ENCODE data around the gene DPP6. TPM values are rescaled to one million over a fixed set of nuclear protein-coding genes. Genes with fewer than 3 reads are reported as not detected.

DPP6 gene
- total RNA-seq, 4 donors from 2014 or later, result 0.30 to 11.8 (median 10.7) TPM

DNA sequence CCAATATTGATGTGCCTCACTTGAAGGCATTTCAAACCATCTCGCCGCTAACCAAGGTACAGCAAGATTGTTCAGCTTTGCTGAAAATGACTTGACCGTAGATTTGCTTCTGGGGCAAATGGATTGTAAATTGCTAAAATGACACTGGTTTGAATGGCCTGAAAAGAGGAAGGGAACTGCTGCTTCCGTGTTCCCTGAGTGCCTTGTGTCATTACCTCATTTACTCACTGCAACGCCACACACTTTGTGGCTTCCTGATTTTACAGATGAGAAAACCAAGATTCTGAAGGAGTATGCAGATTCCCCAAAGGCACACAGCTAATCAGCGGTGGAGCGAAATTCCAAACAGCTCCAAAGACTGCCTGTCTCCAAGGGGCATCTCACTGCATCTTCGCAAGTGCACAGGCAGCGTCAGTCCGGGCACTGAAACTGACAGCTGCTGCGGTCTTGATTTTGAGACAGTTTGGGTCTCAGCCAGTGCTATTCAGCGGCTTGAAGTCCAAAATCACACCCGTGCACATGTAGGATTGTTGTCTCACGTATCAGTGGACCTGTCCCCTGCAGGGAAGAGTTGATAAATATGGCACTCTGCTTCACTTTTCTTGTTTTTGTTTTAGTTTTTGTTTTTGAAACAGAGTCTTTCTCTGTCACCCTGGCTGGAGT, 290.9 kb downstream of the DPP6 start:
- H3K4me3 ChIP-seq, result no peak overlapping the region
- TF ChIP-seq POLR2AphosphoS5 (IDR thresholded peaks at IDR 0.05) (no peak), POLR2A (IDR thresholded peaks at IDR 0.05) (no peak), EP300 (IDR thresholded peaks at IDR 0.05) (no peak)
- TF ChIP-seq, protein P1, sequence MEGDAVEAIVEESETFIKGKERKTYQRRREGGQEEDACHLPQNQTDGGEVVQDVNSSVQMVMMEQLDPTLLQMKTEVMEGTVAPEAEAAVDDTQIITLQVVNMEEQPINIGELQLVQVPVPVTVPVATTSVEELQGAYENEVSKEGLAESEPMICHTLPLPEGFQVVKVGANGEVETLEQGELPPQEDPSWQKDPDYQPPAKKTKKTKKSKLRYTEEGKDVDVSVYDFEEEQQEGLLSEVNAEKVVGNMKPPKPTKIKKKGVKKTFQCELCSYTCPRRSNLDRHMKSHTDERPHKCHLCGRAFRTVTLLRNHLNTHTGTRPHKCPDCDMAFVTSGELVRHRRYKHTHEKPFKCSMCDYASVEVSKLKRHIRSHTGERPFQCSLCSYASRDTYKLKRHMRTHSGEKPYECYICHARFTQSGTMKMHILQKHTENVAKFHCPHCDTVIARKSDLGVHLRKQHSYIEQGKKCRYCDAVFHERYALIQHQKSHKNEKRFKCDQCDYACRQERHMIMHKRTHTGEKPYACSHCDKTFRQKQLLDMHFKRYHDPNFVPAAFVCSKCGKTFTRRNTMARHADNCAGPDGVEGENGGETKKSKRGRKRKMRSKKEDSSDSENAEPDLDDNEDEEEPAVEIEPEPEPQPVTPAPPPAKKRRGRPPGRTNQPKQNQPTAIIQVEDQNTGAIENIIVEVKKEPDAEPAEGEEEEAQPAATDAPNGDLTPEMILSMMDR (IDR thresholded peaks at IDR 0.05), result no peak
- no peaks in the 10 kb centered on the region for H3K27me3 ChIP-seq
- H3K9me3 ChIP-seq, result peaks cover 4% of the 10 kb centered on the region
- no peaks in the 10 kb centered on the region for H3K4me1 ChIP-seq
- no peaks in the 10 kb centered on the region for H3K36me3 ChIP-seq
- WGBS, result 66% methylated on average over 14 of the region's 14 CpGs
- DNase-seq (ENCODE audit: low spot score in 2 of 2), result no peak
- H3K27ac ChIP-seq, result no peak overlapping the region

DNA sequence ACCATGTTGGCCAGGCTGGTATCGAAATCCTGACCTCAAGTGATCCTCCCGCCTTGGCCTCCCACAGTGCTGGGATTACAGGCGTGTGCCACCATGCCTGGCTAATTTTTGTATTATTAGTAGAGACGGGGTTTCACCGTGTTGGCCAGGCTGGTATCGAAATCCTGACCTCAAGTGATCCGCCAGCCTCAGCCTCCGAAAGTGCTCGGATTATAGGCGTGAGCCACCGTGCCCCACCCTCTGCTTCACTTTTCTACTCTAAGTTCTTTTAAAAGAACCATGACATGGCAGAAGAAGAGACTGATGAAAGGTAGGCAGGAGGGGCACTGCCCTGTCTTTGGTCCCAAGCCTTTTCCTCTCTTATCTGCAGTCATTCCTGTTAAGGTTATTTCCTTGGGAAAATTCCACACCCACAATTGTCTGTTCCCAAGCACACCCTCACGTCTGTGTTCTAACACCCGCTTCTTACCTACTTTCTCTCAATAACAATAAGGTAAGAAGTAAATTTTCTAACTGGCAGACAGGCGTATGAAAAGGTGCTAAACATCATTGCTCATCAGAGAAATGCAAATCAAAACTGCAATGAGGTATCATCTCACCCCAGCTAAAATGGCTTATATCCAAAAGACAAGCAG, 291.7 kb downstream of the DPP6 start:
- WGBS, result 87% methylated on average over 14 of the region's 14 CpGs
- H3K27ac ChIP-seq, result no peak overlapping the region
- peaks cover 4% of the 10 kb centered on the region for H3K9me3 ChIP-seq
- no peaks in the 10 kb centered on the region for H3K27me3 ChIP-seq
- no peak for TF ChIP-seq POLR2AphosphoS5 (IDR thresholded peaks at IDR 0.05)
- no peak for TF ChIP-seq POLR2A (IDR thresholded peaks at IDR 0.05)
- TF ChIP-seq EP300 (IDR thresholded peaks at IDR 0.05), result no peak
- TF ChIP-seq, protein P1 (IDR thresholded peaks at IDR 0.05), result no peak
- no peaks in the 10 kb centered on the region for H3K36me3 ChIP-seq
- H3K4me3 ChIP-seq, result no peak overlapping the region
- DNase-seq (ENCODE audit: low spot score in 2 of 2), result no peak
- no peaks in the 10 kb centered on the region for H3K4me1 ChIP-seq

DNA sequence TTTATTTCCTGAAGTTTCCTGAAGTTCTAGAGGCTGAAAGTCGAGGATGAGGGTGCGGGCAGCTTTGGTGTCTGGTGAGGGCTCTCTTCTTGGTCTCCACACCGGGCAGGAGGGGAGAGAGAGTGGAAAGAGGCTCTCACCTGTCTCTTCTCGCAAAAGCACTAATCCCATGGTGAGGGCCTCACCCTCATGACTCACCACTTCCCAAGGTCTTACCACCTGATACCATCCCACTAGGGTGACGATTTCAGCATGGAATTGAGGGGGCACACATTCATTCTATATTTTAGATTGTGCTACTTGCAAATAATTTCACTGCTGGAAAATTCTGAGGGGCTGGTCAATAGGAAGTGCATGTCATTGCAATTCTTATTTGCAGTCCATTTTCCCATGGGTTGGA, 292.9 kb downstream of the DPP6 start:
- H3K27ac ChIP-seq, result no peak overlapping the region
- peaks cover 4% of the 10 kb centered on the region for H3K9me3 ChIP-seq
- TF ChIP-seq EP300 (IDR thresholded peaks at IDR 0.05) (no peak), POLR2A (IDR thresholded peaks at IDR 0.05) (no peak), POLR2AphosphoS5 (IDR thresholded peaks at IDR 0.05) (no peak)
- TF ChIP-seq, protein P1 (IDR thresholded peaks at IDR 0.05), result no peak
- no peaks in the 10 kb centered on the region for H3K4me1 ChIP-seq
- no peak overlapping the region for H3K4me3 ChIP-seq
- H3K36me3 ChIP-seq, result no peaks in the 10 kb centered on the region
- 86% methylated on average over 5 of the region's 5 CpGs for WGBS
- no peaks in the 10 kb centered on the region for H3K27me3 ChIP-seq
- DNase-seq (ENCODE audit: low spot score in 2 of 2), result no peak

DNA sequence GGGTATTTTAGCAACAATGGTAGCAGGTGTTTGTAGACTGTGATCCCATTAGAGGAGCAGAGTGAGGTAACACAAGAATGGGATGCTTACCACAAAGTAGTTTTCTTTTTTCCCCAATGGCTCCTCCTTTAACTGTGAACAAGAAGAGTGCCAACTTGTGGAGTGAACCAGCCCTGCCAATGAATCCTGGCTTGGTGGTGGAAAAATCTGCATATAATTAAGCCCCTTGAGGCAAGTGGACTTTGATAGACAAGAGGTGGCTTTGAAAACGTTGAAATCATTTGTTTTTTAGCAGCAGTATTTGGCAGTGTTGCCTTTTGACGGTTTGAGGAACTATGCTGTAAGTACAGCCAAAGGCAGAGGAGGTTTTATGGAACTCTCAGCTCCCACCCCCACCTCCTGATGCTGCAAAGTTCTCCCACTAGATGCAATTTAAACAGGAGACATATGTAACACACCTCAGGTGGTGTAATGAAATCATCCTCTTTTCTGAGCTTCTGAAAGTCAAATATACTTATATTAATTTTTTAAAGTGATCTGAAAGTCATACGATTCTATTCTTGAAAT, 295.6 kb downstream of the DPP6 start:
- WGBS, result 26% methylated on average over 3 of the region's 3 CpGs

More for the DNA sequence above, 295.6 kb downstream of the DPP6 start:
- Histone ChIP-seq H3K36me3 (no peaks in the 10 kb centered on the region), H3K27ac (no peak overlapping the region), H3K4me3 (no peak overlapping the region), H3K4me1 (no peaks in the 10 kb centered on the region), H3K27me3 (no peaks in the 10 kb centered on the region), H3K9me3 (peaks cover 4% of the 10 kb centered on the region)
- TF ChIP-seq EP300 (IDR thresholded peaks at IDR 0.05) (no peak), POLR2A (IDR thresholded peaks at IDR 0.05) (no peak), POLR2AphosphoS5 (IDR thresholded peaks at IDR 0.05) (no peak)
- TF ChIP-seq, protein P1 (IDR thresholded peaks at IDR 0.05), result no peak
- no peak for DNase-seq (ENCODE audit: low spot score in 2 of 2)
